DMS 273 (cell line): ENCODE results near the gene ISL1.

Experiments used
- DNase-seq: peaks from one replicate; lab custom pipeline; 2025; ENCODE audit not compliant: unreplicated experiment; lab: John Stamatoyannopoulos, UW

ISL1 gene

GRCh38 chr5:51383131-51384121 is at the start of gene ISL1:
ISL1 (plus strand) TSS chr5:51383448; CDS start chr5:51383672, 224 bp downstream.
- peak; percentile 83 for DNase-seq

GRCh38 chr5:51336878-51337277 is 46.4 kb upstream of the ISL1 start:
- no peak for DNase-seq

- DNase-seq: no peak
Measured at GRCh38 chr5:51345106-51345505, 38.1 kb upstream of the ISL1 start.

GRCh38 chr5:51347157-51347556 is 36.1 kb upstream of the ISL1 start:
- no peak for DNase-seq

- DNase-seq: peak; percentile 13
Measured at GRCh38 chr5:51347704-51348103, 35.5 kb upstream of the ISL1 start.

GRCh38 chr5:51371052-51371451 is 12.2 kb upstream of the ISL1 start:
- no peak for DNase-seq

GRCh38 chr5:51373880-51374523 is 9.2 kb upstream of the ISL1 start:
- no peak for DNase-seq

GRCh38 chr5:51375084-51375483 is 8.2 kb upstream of the ISL1 start:
- no peak for DNase-seq

- no peak for DNase-seq
Measured at GRCh38 chr5:51376509-51376908, 6.7 kb upstream of the ISL1 start.

GRCh38 chr5:51377151-51378060 is 5.8 kb upstream of the ISL1 start:
- no peak for DNase-seq

GRCh38 chr5:51378061-51378409 is 5.2 kb upstream of the ISL1 start:
- DNase-seq: no peak

GRCh38 chr5:51378448-51379330 is 4.6 kb upstream of the ISL1 start:
- DNase-seq: no peak

- no peak for DNase-seq
Measured at GRCh38 chr5:51379331-51379700, 3.9 kb upstream of the ISL1 start.

- peak; percentile 47 for DNase-seq
Measured at GRCh38 chr5:51380603-51381207, 2.5 kb upstream of the ISL1 start.

- DNase-seq: no peak
Measured at GRCh38 chr5:51381761-51382474, 1.3 kb upstream of the ISL1 start.

- DNase-seq: no peak
Measured at GRCh38 chr5:51382521-51383130, 622 bp upstream of the ISL1 start.

GRCh38 chr5:51384281-51384840 is 1.1 kb downstream of the ISL1 start:
- DNase-seq: no peak

GRCh38 chr5:51385216-51385615 is 2.0 kb downstream of the ISL1 start:
- DNase-seq: no peak
